B cell (primary cell): ENCODE measurements around the gene SYNRG. TPM values are rescaled to one million over a fixed set of nuclear protein-coding genes. Genes with fewer than 3 reads are reported as not detected.

ENCODE experiments used
- ATAC-seq: fragments of 200-7000 bp; cut with Tn5 transposase; one replicate; pipeline ENCODE4 v1.10.0; 2021; ENCODE audit warnings: low read depth, mild to moderate bottlenecking, moderate number of reproducible peaks, moderate library complexity
- CTCF ChIA-PET: fragments of 350-600 bp; sonication (Branson Sonifier 250); formaldehyde crosslinking; loops from one replicate; lab custom pipeline; 2021; ENCODE audit warnings: antibody characterized with exemption, inconsistent platforms; lab: Charles Lee
- POLR2A ChIA-PET: fragments of 350-600 bp; sonication (Branson Sonifier 250); formaldehyde crosslinking; loops from one replicate; lab custom pipeline; 2021; ENCODE audit warnings: antibody characterized with exemption; lab: Charles Lee
- DNase-seq: peaks from one replicate; pipeline ENCODE4 v3.0.0; 2013
- H2AFZ ChIP-seq: 2 replicates; pipeline ENCODE4 v1.6.1; 2012; ENCODE audit warnings: mild to moderate bottlenecking, low read depth, low read length; ENCODE audit not compliant: insufficient read depth, poor library complexity, severe bottlenecking
- H3K27ac ChIP-seq, 2 donors: 1 replicate in 1 of 2; 2 replicates in 1 of 2; pipeline ENCODE4 v1.5.1; 2012 to 2013; ENCODE audit warnings: low read length in 2 of 2, mild to moderate bottlenecking in 2 of 2, moderate library complexity in 1 of 2
- H3K27me3 ChIP-seq, 4 experiments: fragments of 200-600 bp in 1 of 4; sonication (generic) in 1 of 4; replicated peaks in 1 of 4; 1 replicate in 2 of 4; 2 replicates in 2 of 4; pipeline versions ENCODE4 v1.6.1 to v1.7.0; 2013 to 2016; ENCODE audit warnings: low read length in 3 of 4, mild to moderate bottlenecking in 2 of 4, mixed read lengths in 1 of 4, moderate library complexity in 1 of 4; ENCODE audit not compliant: insufficient read depth in 4 of 4, control insufficient read depth in 3 of 4; ENCODE audit errors: control extremely low read depth in 1 of 4
- H3K36me3 ChIP-seq, 2 experiments: replicated peaks in 1 of 2; 1 replicate in 1 of 2; 2 replicates in 1 of 2; pipeline versions ENCODE4 v1.6.1 to v1.7.1; 2013; ENCODE audit warnings: low read length in 1 of 2; ENCODE audit not compliant: insufficient read depth in 2 of 2, control insufficient read depth in 1 of 2; ENCODE audit errors: control extremely low read depth in 1 of 2, extremely low read depth in 1 of 2
- H3K4me1 ChIP-seq, 2 donors: fragments of 200-600 bp in 1 of 2; sonication (generic) in 1 of 2; 1 replicate in 1 of 2; 2 replicates in 1 of 2; pipeline versions ENCODE4 v1.5.1 to v1.6.1; 2013 to 2017; ENCODE audit warnings: low read length in 2 of 2; ENCODE audit not compliant: control insufficient read depth in 2 of 2, insufficient read depth in 2 of 2
- H3K4me2 ChIP-seq: replicated peaks from 2 replicates; pipeline ENCODE3; 2012; ENCODE audit warnings: mild to moderate bottlenecking, low read depth, low read length; ENCODE audit not compliant: poor library complexity, severe bottlenecking
- H3K4me3 ChIP-seq, 5 experiments: fragments of 200-600 bp in 1 of 5; sonication (generic) in 1 of 5; 1 replicate in 3 of 5; 2 replicates in 2 of 5; pipeline versions ENCODE4 v1.5.1 to v1.7.0; 2011 to 2016; ENCODE audit warnings: low read length in 4 of 5, mild to moderate bottlenecking in 4 of 5, low read depth in 2 of 5, control low read depth in 1 of 5, moderate library complexity in 1 of 5; ENCODE audit not compliant: insufficient read depth in 1 of 5; ENCODE audit errors: control extremely low read depth in 1 of 5, extremely low read depth in 1 of 5
- H3K79me2 ChIP-seq: fragments of 200-600 bp; sonication (generic); one replicate; pipeline ENCODE4 v1.6.0; 2016; ENCODE audit warnings: low read length; ENCODE audit not compliant: control insufficient read depth, insufficient read depth
- H3K9ac ChIP-seq: fragments of 200-600 bp; sonication (generic); 2 replicates; pipeline ENCODE4 v1.6.1; 2017; ENCODE audit warnings: mild to moderate bottlenecking, low read length, moderate library complexity
- H3K9me3 ChIP-seq, 3 donors: one replicate each; pipeline versions ENCODE4 v1.6.1 to v1.7.1; 2013; ENCODE audit warnings: low read length in 2 of 3; ENCODE audit not compliant: control insufficient read depth in 2 of 3, insufficient read depth in 1 of 3; ENCODE audit errors: control extremely low read depth in 1 of 3
- H4K20me1 ChIP-seq: 2 replicates; pipeline ENCODE4 v1.6.0; 2012; ENCODE audit warnings: mild to moderate bottlenecking, low read length; ENCODE audit not compliant: insufficient read depth, control insufficient read depth, poor library complexity, severe bottlenecking
- H3K27ac Mint-ChIP-seq: one replicate; pipeline ENCODE4 v1.8.0; 2021; ENCODE audit warnings: mixed read lengths
- H3K27me3 Mint-ChIP-seq: one replicate; pipeline ENCODE4 v1.8.0; 2021; ENCODE audit warnings: mixed read lengths
- H3K4me1 Mint-ChIP-seq: one replicate; pipeline ENCODE4 v1.8.0; 2021; ENCODE audit warnings: mixed read lengths
- H3K4me3 Mint-ChIP-seq: one replicate; pipeline ENCODE4 v1.8.0; 2021; ENCODE audit warnings: mixed read lengths
- H3K9me3 Mint-ChIP-seq: one replicate; pipeline ENCODE4 v1.8.0; 2022; ENCODE audit warnings: mixed read lengths; ENCODE audit not compliant: insufficient read depth
- CTCF ChIP-seq: fragments of 200-600 bp; IDR thresholded peaks from one replicate; pipeline ENCODE4 v1.8.0; 2022; ENCODE audit warnings: antibody characterized with exemption, mild to moderate bottlenecking
- EZH2 ChIP-seq: IDR thresholded peaks from 2 replicates; pipeline ENCODE4 v1.6.1; 2012; ENCODE audit warnings: borderline replicate concordance, low read depth, mild to moderate bottlenecking, moderate library complexity, low read length; ENCODE audit not compliant: insufficient read depth, poor library complexity, severe bottlenecking
- WGBS: methylation state at CpG from one replicate; pipeline ENCODE4 v1.1.5; 2013; ENCODE audit warnings: missing lambda C conversion rate; ENCODE audit not compliant: insufficient coverage; 5-methylcytosine and 5-hydroxymethylcytosine counted together
- intact Hi-C: fragments of 100-400 bp; cut with micrococcal nuclease; formaldehyde crosslinking; loops from one replicate; pipeline ENCODE4 v1.10.0; 2022
- polyA plus RNA-seq: library from polyadenylated mRNA; depleted of rRNA; stranded (reverse); fragments of >200 nt; gene quantifications from 2 replicates; pipeline ENCODE4 v1.2.3, GENCODE V29; 2012
- total RNA-seq, 2 donors: library from RNA; stranded (reverse); fragments of 120-200 nt in 1 of 2; gene quantifications; 1 replicate in 1 of 2; 2 replicates in 1 of 2; pipeline versions ENCODE4 v1.2.3 to v1.2.4, GENCODE V29; 2013 to 2022

The SYNRG gene
- total and polyA plus RNA-seq, 2 donors (not counting 1 experiment from before 2014, with no cell fraction given): 31.8 to 113 TPM

GRCh38 chr17:37520174-37520573 lies 89.0 kb downstream of the SYNRG start:
- Mint-ChIP-seq H3K27me3 (no peaks in the 10 kb centered on the region), H3K4me1 (no peaks in the 10 kb centered on the region), H3K9me3 (no peaks in the 10 kb centered on the region), H3K4me3 (no peak overlapping the region), H3K27ac (no peak overlapping the region)
- H3K36me3 ChIP-seq: peaks cover 14 to 69% of the 10 kb centered on the region in 2 experiments
- ChIA-PET POLR2A (no interaction called here), CTCF (no interaction called here)
- no peak overlapping the region for H3K4me2 ChIP-seq
- H3K27me3 ChIP-seq: no peaks in the 10 kb centered on the region
- TF ChIP-seq CTCF (no peak), EZH2 (no peak)
- DNase-seq (no peak), ATAC-seq (no peak)
- peaks cover 6% of the 10 kb centered on the region for H4K20me1 ChIP-seq
- H3K27ac ChIP-seq: no peak overlapping the region
- no peaks in the 10 kb centered on the region for H3K4me1 ChIP-seq
- 97% methylated on average over 5 of the region's 8 CpGs for WGBS
- H3K79me2 ChIP-seq: no peaks in the 10 kb centered on the region
- H3K9ac ChIP-seq: no peak overlapping the region
- H3K9me3 ChIP-seq: no peaks in the 10 kb centered on the region
- intact Hi-C loops: no loop called here
- H3K4me3 ChIP-seq: no peak overlapping the region
- H2AFZ ChIP-seq: no peak overlapping the region

- H2AFZ ChIP-seq: no peak overlapping the region
- WGBS: no CpG with 5 or more reads among the region's 5 CpGs
- Mint-ChIP-seq H3K9me3 (no peaks in the 10 kb centered on the region), H3K27me3 (no peaks in the 10 kb centered on the region), H3K4me3 (no peak overlapping the region), H3K27ac (no peak overlapping the region), H3K4me1 (no peaks in the 10 kb centered on the region)
- no peaks in the 10 kb centered on the region for H3K79me2 ChIP-seq
- no peak for ATAC-seq
- H3K27me3 ChIP-seq: no peaks in the 10 kb centered on the region
- H3K9me3 ChIP-seq: no peaks in the 10 kb centered on the region
- DNase-seq: no peak
- H3K27ac ChIP-seq: no peak overlapping the region
- POLR2A ChIA-PET: no interaction called here
- no peak overlapping the region for H3K4me3 ChIP-seq
- CTCF ChIA-PET: interaction anchor here (1.5 kb wide), 1 partner anchor 9 kb away, joined by 3 read pairs; no protein-coding TSS in a partner anchor
- intact Hi-C loops: no loop called here
- no peaks in the 10 kb centered on the region for H3K4me1 ChIP-seq
- TF ChIP-seq EZH2: no peak
- TF ChIP-seq CTCF: no peak
- H3K4me2 ChIP-seq: no peak overlapping the region
- no peak overlapping the region for H3K9ac ChIP-seq
- peaks cover 6% of the 10 kb centered on the region for H4K20me1 ChIP-seq
- H3K36me3 ChIP-seq: peaks cover 15 to 69% of the 10 kb centered on the region in 2 experiments
These were observed 89.8 kb downstream of the SYNRG start for GRCh38 chr17:37519251-37519985.
